T follicular helper cell (primary cell): ENCODE data around the gene YPEL1.
A peak's percentile ranks its signal among the peaks of the same experiment; 100 is the strongest.
"Not testable (repeated sequence)": the region's sequence is repeated elsewhere in the genome, so short reads cannot be mapped to it uniquely, and the experiment has no call there.

Source experiments
- DNase-seq: peaks from one replicate; pipeline ENCODE4 v3.0.0-alpha.2; 2020; ENCODE audit warnings: low read depth

Gene YPEL1

DNA sequence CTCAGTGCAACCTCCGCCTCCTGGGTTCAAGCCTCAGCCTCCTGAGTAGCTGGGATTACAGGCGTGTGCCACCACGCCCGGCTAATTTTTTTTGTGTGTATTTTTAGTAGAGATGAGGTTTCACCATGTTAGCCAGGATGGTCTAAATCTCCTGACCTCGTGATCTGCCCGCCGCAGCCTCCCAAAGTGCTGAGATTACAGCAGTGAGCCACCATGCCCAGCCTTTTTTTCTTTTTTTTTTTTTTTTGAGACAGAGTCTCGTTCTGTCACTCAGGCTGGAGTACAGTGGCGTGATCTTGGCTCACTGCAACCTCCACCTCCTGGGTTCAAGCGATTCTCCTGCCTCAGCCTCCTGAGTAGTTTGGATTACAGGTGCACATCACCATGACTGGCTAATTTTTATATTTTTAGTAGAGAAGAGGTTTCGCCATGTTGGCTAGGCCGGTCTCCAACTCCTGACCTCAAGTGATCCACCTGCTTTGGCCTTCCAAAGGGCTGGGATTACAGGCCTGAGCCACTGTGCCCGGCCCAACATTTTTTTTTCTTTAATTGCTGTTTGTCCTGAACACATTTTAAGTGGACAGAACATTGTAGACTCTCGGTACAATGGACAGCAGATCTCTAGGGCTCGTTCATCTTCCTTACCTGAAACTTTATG lies 14.3 kb downstream of the YPEL1 start:
- not testable (repeated sequence) for DNase-seq

GRCh38 chr22:21720191-21720859 lies 15.3 kb downstream of the YPEL1 start:
- DNase-seq = not testable (repeated sequence)

- DNase-seq = no peak
These were observed 16.6 kb downstream of the YPEL1 start for GRCh38 chr22:21719024-21719423.

- no peak for DNase-seq
These were observed 17.1 kb downstream of the YPEL1 start for GRCh38 chr22:21718499-21718898.

DNA sequence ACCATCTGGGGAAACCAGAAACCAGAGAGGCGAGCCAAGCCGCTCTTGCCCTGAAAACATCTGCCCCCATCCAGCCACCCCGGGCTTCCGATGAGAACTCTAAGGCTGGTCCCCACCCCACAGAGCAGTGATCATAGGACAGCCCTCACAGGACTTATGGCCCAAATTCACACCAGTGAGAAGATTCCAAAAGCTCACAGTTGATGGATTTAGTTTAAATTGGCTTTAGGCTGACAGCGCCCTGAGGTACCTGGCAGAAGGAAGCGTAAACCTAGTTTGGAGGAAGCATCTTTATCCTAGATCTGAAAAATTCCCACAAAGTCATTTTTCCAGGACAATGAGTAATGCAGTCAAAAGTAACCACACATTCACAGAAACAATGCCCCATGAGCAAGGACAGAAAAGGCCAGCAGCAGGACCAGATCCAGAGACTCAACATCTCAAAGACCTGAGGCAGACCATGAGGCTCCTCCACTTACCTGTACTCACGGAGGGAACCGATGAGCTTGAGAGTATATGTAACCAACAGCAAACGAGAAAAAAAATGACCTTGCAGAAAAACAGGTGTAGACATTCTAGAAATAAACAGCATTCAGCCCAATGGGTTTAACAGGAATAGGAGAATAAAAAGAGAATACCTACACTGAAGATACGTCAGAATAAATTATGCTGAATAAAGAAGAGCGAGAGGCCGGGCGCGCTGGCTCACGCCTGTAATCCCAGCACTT lies 19.0 kb downstream of the YPEL1 start:
- not testable (repeated sequence) for DNase-seq

DNA sequence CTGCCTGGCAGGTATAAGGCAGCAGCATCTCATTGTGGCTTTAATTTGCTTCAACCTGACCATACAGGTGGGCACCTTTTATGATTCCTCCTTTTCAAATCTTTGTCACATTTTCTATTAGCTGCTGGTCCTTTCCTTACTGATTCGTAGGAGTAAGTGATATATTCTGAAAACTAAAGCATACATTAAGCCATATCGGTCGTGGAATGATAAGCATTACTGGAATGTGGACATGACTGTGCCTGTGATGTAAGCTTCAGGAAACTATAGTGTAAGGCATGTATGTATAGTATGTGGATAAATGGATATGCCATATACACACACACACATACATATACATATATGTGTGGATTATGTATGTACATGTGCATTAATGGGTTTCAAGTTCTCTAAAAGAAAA lies 20.8 kb downstream of the YPEL1 start:
- DNase-seq = no peak

GRCh38 chr22:21714059-21714770 lies 21.4 kb downstream of the YPEL1 start:
- DNase-seq = no peak

GRCh38 chr22:21713428-21714058 lies 22.1 kb downstream of the YPEL1 start:
- DNase-seq = no peak

DNA sequence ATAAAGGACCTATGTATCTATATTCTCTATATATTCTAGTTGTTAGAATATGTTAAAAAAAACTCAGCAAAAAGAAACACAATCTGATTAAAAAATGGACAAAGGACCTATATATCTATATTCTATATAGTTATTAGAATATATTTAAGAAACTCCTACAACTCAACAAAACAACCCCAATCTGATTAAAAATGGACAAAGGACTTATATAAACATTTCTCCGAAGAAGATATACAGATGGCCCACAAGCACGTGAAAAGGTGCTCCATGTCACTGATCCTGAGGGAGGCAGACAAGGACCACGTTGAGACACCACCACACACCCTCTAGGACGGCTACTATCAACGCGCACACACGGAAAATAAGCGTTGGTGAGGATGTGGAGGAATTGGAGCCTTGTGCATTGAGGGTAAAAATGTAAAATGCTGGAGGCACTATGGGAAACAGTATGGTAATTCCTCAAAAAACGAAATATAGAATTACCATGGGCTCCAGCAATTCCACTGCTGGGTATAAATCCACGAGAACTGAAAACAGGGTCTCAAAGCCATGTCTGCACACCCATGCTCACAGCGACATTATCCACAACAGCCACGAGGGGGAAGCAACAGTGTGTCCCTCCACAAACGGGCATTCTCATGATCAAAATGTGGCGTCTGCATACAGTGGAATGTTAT lies 22.7 kb downstream of the YPEL1 start:
- DNase-seq = peak; percentile 32

DNA sequence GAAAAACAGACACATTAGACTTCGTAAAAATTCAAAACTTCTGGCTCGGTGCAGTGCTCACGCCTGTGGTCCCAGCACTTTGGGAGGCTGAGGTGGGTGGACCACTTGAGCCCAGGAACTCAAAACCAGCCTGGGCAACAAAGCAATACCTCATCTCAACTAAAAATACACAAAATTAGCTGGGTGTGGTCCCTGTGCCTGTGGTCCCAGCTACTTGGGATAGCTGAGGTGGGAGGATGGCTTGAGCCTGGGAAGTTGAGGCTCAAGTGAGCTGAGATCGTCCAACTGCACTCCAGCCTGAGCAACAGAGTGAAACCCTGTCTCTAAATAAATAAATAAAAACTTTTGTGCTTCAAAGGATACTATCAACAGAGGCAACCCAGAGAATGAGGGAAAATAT lies 23.7 kb downstream of the YPEL1 start:
- no peak for DNase-seq

GRCh38 chr22:21710156-21710555 lies 25.4 kb downstream of the YPEL1 start:
- no peak for DNase-seq

DNA sequence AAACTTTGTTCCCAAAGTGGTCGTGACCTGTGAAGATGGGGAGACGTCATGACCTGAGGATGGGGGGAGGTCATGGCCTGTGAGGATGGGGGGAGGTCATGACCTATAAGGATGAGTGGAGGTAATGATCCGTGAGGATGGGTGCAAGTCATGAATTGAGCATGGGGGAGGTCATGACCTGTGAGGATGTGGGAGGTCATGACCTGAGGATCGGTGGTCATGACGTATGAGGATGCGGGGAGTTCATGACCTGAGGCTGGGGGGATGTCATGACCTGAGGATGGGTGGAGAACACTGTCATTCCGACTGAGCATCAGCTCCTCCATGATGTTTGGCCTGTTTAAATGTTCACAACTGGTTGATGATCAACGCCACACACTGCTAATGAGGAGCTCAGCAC lies 25.9 kb downstream of the YPEL1 start:
- DNase-seq = no peak

- DNase-seq = no peak
These were observed 26.6 kb downstream of the YPEL1 start for GRCh38 chr22:21708960-21709359.

DNA sequence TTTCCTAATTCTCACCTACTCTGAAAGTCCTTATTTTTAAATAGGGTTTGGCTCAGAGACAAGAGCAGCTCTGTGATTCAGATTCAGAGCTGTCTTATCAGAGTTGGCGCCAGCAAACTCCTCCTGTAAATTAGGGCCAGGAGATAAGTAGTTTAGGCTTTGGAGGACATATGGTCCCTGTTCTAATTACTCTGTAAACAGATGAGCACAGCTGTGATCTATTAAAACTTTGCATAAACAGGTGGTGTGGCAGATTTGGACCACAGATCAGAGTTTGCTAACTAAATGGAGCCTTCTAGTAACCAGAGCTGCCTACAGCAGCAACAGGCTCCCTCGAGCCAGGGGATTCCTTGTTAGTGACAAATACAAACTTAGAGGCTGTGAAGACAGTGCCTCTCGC lies 27.9 kb downstream of the YPEL1 start:
- no peak for DNase-seq

GRCh38 chr22:21703684-21704316 lies 31.8 kb downstream of the YPEL1 start:
- no peak for DNase-seq

DNA sequence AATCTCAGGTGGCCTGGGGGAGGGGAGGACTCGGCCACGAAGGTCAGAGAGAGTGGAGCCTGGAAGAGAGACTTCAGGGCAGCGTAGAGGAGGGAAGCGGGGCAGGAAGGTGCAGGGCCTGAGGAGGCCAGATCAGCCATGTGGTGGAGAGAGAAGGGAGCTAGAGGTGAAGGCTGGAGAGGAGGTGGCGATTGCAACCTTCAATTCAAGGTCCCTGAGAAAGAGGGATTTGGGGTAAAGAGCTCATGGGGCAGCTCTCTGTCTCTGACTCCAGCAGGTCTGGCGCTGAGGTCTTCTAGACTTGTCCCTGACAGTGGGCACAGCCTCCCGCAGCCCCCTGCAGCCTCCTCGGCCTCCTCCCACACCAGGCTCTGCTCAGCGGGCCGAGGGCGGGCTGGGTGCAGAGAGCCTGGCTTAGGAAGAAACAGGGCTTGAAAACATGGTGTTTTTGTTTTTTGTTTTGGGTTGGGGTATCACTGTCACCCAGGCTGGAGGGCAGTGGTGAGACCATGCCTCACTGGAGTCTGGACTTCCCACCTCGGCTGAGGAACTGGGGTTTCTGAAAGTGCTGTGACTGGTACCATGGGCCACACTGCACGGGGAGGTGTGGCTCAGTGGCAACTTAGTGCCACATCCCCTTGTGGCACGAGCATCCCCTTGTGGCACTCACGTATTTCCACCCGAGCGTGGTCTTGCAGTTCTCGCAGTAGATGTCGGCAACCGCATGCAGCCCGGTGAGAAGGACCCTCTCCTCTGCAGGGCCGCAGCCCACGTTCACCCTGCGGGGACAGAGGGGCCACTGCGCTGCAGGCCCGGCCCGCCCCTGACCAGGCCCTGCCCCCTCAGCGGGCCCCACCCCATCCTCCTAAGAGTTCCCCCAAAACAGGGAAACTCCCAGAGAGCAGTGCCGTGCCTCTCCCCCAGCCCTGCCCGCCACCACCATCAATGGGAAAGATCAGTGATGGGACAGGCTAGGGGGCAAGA lies 32.6 kb downstream of the YPEL1 start:
- no peak for DNase-seq

- no peak for DNase-seq
These were observed 33.5 kb downstream of the YPEL1 start for GRCh38 chr22:21702094-21702493.

DNA sequence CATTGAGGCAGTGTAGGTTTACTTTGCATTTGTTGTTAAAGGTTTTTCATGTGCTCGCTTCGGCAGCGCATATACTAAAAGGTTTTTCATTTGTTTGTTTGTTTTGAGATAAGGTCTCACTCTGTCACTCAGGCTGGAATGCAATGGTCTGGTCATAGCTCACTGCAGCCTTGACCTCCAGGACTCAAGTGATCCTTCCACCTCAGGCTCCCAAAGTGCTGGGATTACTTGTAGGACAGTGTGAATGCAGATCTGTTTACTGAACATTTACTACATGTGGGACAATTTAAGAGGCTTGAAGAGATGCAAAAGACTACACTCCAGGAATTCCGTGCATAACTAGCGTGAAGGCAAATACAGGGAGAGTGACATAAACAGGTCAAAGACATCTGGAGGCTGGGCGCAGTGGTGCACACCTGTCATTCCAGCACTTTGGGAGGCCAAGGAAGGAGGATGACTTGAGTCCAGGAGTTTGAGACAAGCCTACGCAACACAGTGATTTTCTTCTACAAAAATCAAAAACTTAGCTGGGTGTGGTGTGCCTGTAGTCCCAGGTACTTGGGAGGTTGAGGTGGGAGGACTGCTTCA lies 34.1 kb downstream of the YPEL1 start:
- no peak for DNase-seq

- DNase-seq = no peak
These were observed 34.8 kb downstream of the YPEL1 start for GRCh38 chr22:21700822-21701221.
